HG03565 (cell line): ENCODE results near the gene GPSM1.

Experiments used
- ATAC-seq: cut with Tn5 transposase; IDR thresholded peaks from one replicate; pipeline ENCODE4 v1.9.1; 2021; ENCODE audit warnings: mild to moderate bottlenecking, moderate library complexity; ENCODE audit not compliant: unreplicated experiment

The GPSM1 gene

GRCh38 chr9:136303825-136304416 lies 23.4 kb upstream of the GPSM1 start, which contains the start of gene CCDC187:
TSS of gene CCDC187 (minus strand) at chr9:136304094. CDS start at chr9:136303830, 264 bp downstream.
- ATAC-seq: no peak

- no peak for ATAC-seq
These were observed 22.9 kb upstream of the GPSM1 start for GRCh38 chr9:136304456-136304855.

GRCh38 chr9:136304981-136305380 lies 22.4 kb upstream of the GPSM1 start:
- ATAC-seq: no peak

GRCh38 chr9:136305804-136306203 lies 21.5 kb upstream of the GPSM1 start:
- ATAC-seq: no peak

GRCh38 chr9:136306211-136307208 lies 20.8 kb upstream of the GPSM1 start:
- ATAC-seq: no peak

- no peak for ATAC-seq
These were observed 20.1 kb upstream of the GPSM1 start for GRCh38 chr9:136307215-136307750.

GRCh38 chr9:136308006-136308701 lies 19.2 kb upstream of the GPSM1 start:
- ATAC-seq: no peak

GRCh38 chr9:136308702-136309053 lies 18.7 kb upstream of the GPSM1 start:
- ATAC-seq: no peak

- no peak for ATAC-seq
These were observed 18.1 kb upstream of the GPSM1 start for GRCh38 chr9:136309101-136309801.

- no peak for ATAC-seq
These were observed 17.5 kb upstream of the GPSM1 start for GRCh38 chr9:136309806-136310220.

- ATAC-seq: no peak
These were observed 16.9 kb upstream of the GPSM1 start for GRCh38 chr9:136310273-136311030.

GRCh38 chr9:136311051-136312008 lies 16.0 kb upstream of the GPSM1 start:
- ATAC-seq: no peak

GRCh38 chr9:136312009-136312375 lies 15.3 kb upstream of the GPSM1 start:
- no peak for ATAC-seq

GRCh38 chr9:136312436-136312835 lies 14.9 kb upstream of the GPSM1 start:
- no peak for ATAC-seq

- ATAC-seq: no peak
These were observed 14.0 kb upstream of the GPSM1 start for GRCh38 chr9:136313111-136314055.

GRCh38 chr9:136314056-136314416 lies 13.3 kb upstream of the GPSM1 start:
- ATAC-seq: no peak

- no peak for ATAC-seq
These were observed 12.4 kb upstream of the GPSM1 start for GRCh38 chr9:136314944-136315343.

- no peak for ATAC-seq
These were observed 11.0 kb upstream of the GPSM1 start for GRCh38 chr9:136316271-136316751.
